ENCODE data around the gene TKFC. TPM values are rescaled to one million over a fixed set of nuclear protein-coding genes. Genes with fewer than 3 reads are reported as not detected.

TKFC gene
- total RNA-seq, 4 donors from 2014 or later = 12.9 to 24.2 (median 14.8) TPM

- H3K9me3 ChIP-seq = no peaks in the 10 kb centered on the region
- intact Hi-C loops (cut with DNase I) = no loop called here
- H3K36me3 ChIP-seq = peaks cover 0 to 59% (median 42%) of the 10 kb centered on the region in 4 donors
- WGBS = 94% methylated on average over 23 of the region's 29 CpGs
- no peak overlapping the region for H3K4me3 ChIP-seq
- no peak overlapping the region for H3K27ac ChIP-seq (replicated peaks in 1 of 4)
- DNase-seq (ENCODE audit: extremely low spot score) = no peak
- H3K4me1 ChIP-seq = peaks cover 0 to 7% (median 0%) of the 10 kb centered on the region in 4 donors
- no peaks in the 10 kb centered on the region for H3K27me3 ChIP-seq
- no peak for TF ChIP-seq EP300 (IDR thresholded peaks at IDR 0.05)
Observed at GRCh38 chr11:61343792-61344745, 11.0 kb downstream of the TKFC start.

- DNase-seq (ENCODE audit: extremely low spot score) = no peak
- WGBS = 50% methylated on average over 3 of the region's 4 CpGs
Observed at GRCh38 chr11:61345170-61345610, 12.2 kb downstream of the TKFC start.

GRCh38 chr11:61345954-61346843 lies 13.2 kb downstream of the TKFC start:
- TF ChIP-seq POLR2AphosphoS5 (IDR thresholded peaks at IDR 0.05) = no peak
- TF ChIP-seq POLR2A (IDR thresholded peaks at IDR 0.05; ENCODE audit: low read depth) = no peak
- TF ChIP-seq CTCF (IDR thresholded peaks at IDR 0.05) = no peak
- no peak for TF ChIP-seq EP300 (IDR thresholded peaks at IDR 0.05)
- Histone ChIP-seq H3K4me3 (no peak overlapping the region), H3K9me3 (no peaks in the 10 kb centered on the region), H3K27ac (replicated peaks in 1 of 4) (no peak overlapping the region), H3K27me3 (no peaks in the 10 kb centered on the region), H3K4me1 (peaks cover 0 to 7% (median 0%) of the 10 kb centered on the region in 4 donors), H3K36me3 (peaks cover 15 to 73% (median 57%) of the 10 kb centered on the region in 4 donors)
- no peak for DNase-seq (ENCODE audit: extremely low spot score)
- 83% methylated on average over 13 of the region's 14 CpGs for WGBS
- intact Hi-C loops (cut with DNase I) = no loop called here

More at GRCh38 chr11:61345170-61345610, 12.2 kb downstream of the TKFC start:
- Histone ChIP-seq H3K36me3 (peaks cover 8 to 63% (median 48%) of the 10 kb centered on the region in 4 donors), H3K9me3 (no peaks in the 10 kb centered on the region), H3K27me3 (no peaks in the 10 kb centered on the region), H3K4me3 (no peak overlapping the region), H3K4me1 (peaks cover 0 to 7% (median 0%) of the 10 kb centered on the region in 4 donors), H3K27ac (replicated peaks in 1 of 4) (no peak overlapping the region)
- TF ChIP-seq CTCF (IDR thresholded peaks at IDR 0.05) (no peak), POLR2A (IDR thresholded peaks at IDR 0.05; ENCODE audit: low read depth) (no peak), POLR2AphosphoS5 (IDR thresholded peaks at IDR 0.05) (no peak), EP300 (IDR thresholded peaks at IDR 0.05) (no peak)
- intact Hi-C loops (cut with DNase I) = no loop called here

GRCh38 chr11:61347916-61348461 lies 15.0 kb downstream of the TKFC start:
- WGBS = 70% methylated on average over 10 of the region's 11 CpGs
- TF ChIP-seq CTCF (IDR thresholded peaks at IDR 0.05) (no peak), POLR2A (IDR thresholded peaks at IDR 0.05; ENCODE audit: low read depth) (no peak), EP300 (IDR thresholded peaks at IDR 0.05) (no peak), POLR2AphosphoS5 (IDR thresholded peaks at IDR 0.05) (no peak)
- no peak overlapping the region for H3K27ac ChIP-seq (replicated peaks in 1 of 4)
- peaks cover 0 to 7% (median 0%) of the 10 kb centered on the region in 4 donors for H3K4me1 ChIP-seq
- no peaks in the 10 kb centered on the region for H3K27me3 ChIP-seq
- H3K9me3 ChIP-seq = no peaks in the 10 kb centered on the region
- DNase-seq (ENCODE audit: extremely low spot score) = no peak
- peaks cover 28 to 76% (median 65%) of the 10 kb centered on the region in 4 donors for H3K36me3 ChIP-seq
- H3K4me3 ChIP-seq = no peak overlapping the region
- intact Hi-C loops (cut with DNase I) = no loop called here

All from esophagus muscularis mucosa (tissue), 4 donors.